ENCODE measurements around the gene C11orf97.

The C11orf97 gene

GRCh38 chr11:94539420-94539819, 27.2 kb downstream of the C11orf97 start:
- Histone ChIP-seq H3K27ac (ENCODE audit: insufficient read depth, low read length, poor library complexity, severe bottlenecking) (no peak overlapping the region), H3K4me1 (ENCODE audit: control insufficient read depth, insufficient read depth, low read length, poor library complexity, severe bottlenecking) (peaks cover 4% of the 10 kb centered on the region), H3K27me3 (replicated peaks; ENCODE audit: control insufficient read depth, insufficient read depth, low read length, poor library complexity, severe bottlenecking) (no peaks in the 10 kb centered on the region), H3K9me3 (ENCODE audit: control insufficient read depth, low read length) (no peaks in the 10 kb centered on the region), H3K36me3 (ENCODE audit: control insufficient read depth, insufficient read depth, low read length) (no peaks in the 10 kb centered on the region), H3K4me3 (ENCODE audit: insufficient read depth, low read depth, low read length, poor library complexity, severe bottlenecking) (no peak overlapping the region)
- DNase-seq: no peak

- Histone ChIP-seq H3K4me3 (ENCODE audit: insufficient read depth, low read depth, low read length, poor library complexity, severe bottlenecking) (peak within 1 kb of the TSS; percentile 87), H3K27ac (ENCODE audit: insufficient read depth, low read length, poor library complexity, severe bottlenecking) (peak within 1 kb of the TSS; percentile 83), H3K27me3 (replicated peaks; ENCODE audit: control insufficient read depth, insufficient read depth, low read length, poor library complexity, severe bottlenecking) (no peaks in the 10 kb centered on the region), H3K36me3 (ENCODE audit: control insufficient read depth, insufficient read depth, low read length) (no peaks in the 10 kb centered on the region), H3K4me1 (ENCODE audit: control insufficient read depth, insufficient read depth, low read length, poor library complexity, severe bottlenecking) (peaks cover 16% of the 10 kb centered on the region), H3K9me3 (ENCODE audit: control insufficient read depth, low read length) (no peaks in the 10 kb centered on the region)
- DNase-seq: peak; percentile 42 to 59 (median 54)
Observed at GRCh38 chr11:94543695-94544645, 31.7 kb downstream of the C11orf97 start, which contains the start of gene FUT4. Gene FUT4, plus strand, starts transcription at chr11:94543921. Its CDS starts 213 bp downstream, at chr11:94544134.

DNA sequence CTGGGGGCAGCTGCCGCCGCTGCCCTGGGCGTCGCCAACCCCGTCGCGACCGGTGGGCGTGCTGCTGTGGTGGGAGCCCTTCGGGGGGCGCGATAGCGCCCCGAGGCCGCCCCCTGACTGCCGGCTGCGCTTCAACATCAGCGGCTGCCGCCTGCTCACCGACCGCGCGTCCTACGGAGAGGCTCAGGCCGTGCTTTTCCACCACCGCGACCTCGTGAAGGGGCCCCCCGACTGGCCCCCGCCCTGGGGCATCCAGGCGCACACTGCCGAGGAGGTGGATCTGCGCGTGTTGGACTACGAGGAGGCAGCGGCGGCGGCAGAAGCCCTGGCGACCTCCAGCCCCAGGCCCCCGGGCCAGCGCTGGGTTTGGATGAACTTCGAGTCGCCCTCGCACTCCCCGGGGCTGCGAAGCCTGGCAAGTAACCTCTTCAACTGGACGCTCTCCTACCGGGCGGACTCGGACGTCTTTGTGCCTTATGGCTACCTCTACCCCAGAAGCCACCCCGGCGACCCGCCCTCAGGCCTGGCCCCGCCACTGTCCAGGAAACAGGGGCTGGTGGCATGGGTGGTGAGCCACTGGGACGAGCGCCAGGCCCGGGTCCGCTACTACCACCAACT, 32.5 kb downstream of the C11orf97 start:
- no peak for DNase-seq
- H3K4me1 ChIP-seq (ENCODE audit: control insufficient read depth, insufficient read depth, low read length, poor library complexity, severe bottlenecking): peaks cover 16% of the 10 kb centered on the region
- peak overlapping the region; percentile 87 for H3K4me3 ChIP-seq (ENCODE audit: insufficient read depth, low read depth, low read length, poor library complexity, severe bottlenecking)
- no peaks in the 10 kb centered on the region for H3K27me3 ChIP-seq (replicated peaks; ENCODE audit: control insufficient read depth, insufficient read depth, low read length, poor library complexity, severe bottlenecking)
- peak overlapping the region; percentile 83 for H3K27ac ChIP-seq (ENCODE audit: insufficient read depth, low read length, poor library complexity, severe bottlenecking)
- H3K9me3 ChIP-seq (ENCODE audit: control insufficient read depth, low read length): no peaks in the 10 kb centered on the region
- no peaks in the 10 kb centered on the region for H3K36me3 ChIP-seq (ENCODE audit: control insufficient read depth, insufficient read depth, low read length)

DNA sequence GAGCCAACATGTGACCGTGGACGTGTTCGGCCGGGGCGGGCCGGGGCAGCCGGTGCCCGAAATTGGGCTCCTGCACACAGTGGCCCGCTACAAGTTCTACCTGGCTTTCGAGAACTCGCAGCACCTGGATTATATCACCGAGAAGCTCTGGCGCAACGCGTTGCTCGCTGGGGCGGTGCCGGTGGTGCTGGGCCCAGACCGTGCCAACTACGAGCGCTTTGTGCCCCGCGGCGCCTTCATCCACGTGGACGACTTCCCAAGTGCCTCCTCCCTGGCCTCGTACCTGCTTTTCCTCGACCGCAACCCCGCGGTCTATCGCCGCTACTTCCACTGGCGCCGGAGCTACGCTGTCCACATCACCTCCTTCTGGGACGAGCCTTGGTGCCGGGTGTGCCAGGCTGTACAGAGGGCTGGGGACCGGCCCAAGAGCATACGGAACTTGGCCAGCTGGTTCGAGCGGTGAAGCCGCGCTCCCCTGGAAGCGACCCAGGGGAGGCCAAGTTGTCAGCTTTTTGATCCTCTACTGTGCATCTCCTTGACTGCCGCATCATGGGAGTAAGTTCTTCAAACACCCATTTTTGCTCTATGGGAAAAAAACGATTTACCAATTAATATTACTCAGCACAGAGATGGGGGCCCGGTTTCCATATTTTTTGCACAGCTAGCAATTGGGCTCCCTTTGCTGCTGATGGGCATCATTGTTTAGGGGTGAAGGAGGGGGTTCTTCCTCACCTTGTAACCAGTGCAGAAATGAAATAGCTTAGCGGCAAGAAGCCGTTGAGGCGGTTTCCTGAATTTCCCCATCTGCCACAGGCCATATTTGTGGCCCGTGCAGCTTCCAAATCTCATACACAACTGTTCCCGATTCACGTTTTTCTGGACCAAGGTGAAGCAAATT, 33.3 kb downstream of the C11orf97 start:
- no peaks in the 10 kb centered on the region for H3K36me3 ChIP-seq (ENCODE audit: control insufficient read depth, insufficient read depth, low read length)
- H3K27me3 ChIP-seq (replicated peaks; ENCODE audit: control insufficient read depth, insufficient read depth, low read length, poor library complexity, severe bottlenecking): no peaks in the 10 kb centered on the region
- H3K27ac ChIP-seq (ENCODE audit: insufficient read depth, low read length, poor library complexity, severe bottlenecking): no peak overlapping the region
- H3K4me3 ChIP-seq (ENCODE audit: insufficient read depth, low read depth, low read length, poor library complexity, severe bottlenecking): peak overlapping the region; percentile 87
- H3K4me1 ChIP-seq (ENCODE audit: control insufficient read depth, insufficient read depth, low read length, poor library complexity, severe bottlenecking): peaks cover 16% of the 10 kb centered on the region
- no peak for DNase-seq
- no peaks in the 10 kb centered on the region for H3K9me3 ChIP-seq (ENCODE audit: control insufficient read depth, low read length)

- Histone ChIP-seq H3K4me3 (ENCODE audit: insufficient read depth, low read depth, low read length, poor library complexity, severe bottlenecking) (no peak overlapping the region), H3K27me3 (replicated peaks; ENCODE audit: control insufficient read depth, insufficient read depth, low read length, poor library complexity, severe bottlenecking) (no peaks in the 10 kb centered on the region), H3K9me3 (ENCODE audit: control insufficient read depth, low read length) (no peaks in the 10 kb centered on the region), H3K36me3 (ENCODE audit: control insufficient read depth, insufficient read depth, low read length) (no peaks in the 10 kb centered on the region), H3K4me1 (ENCODE audit: control insufficient read depth, insufficient read depth, low read length, poor library complexity, severe bottlenecking) (peaks cover 16% of the 10 kb centered on the region), H3K27ac (ENCODE audit: insufficient read depth, low read length, poor library complexity, severe bottlenecking) (no peak overlapping the region)
- DNase-seq: no peak
Observed at GRCh38 chr11:94546162-94546470, 33.9 kb downstream of the C11orf97 start.

GRCh38 chr11:94546886-94547285, 34.6 kb downstream of the C11orf97 start:
- Histone ChIP-seq H3K4me1 (ENCODE audit: control insufficient read depth, insufficient read depth, low read length, poor library complexity, severe bottlenecking) (peaks cover 16% of the 10 kb centered on the region), H3K9me3 (ENCODE audit: control insufficient read depth, low read length) (no peaks in the 10 kb centered on the region), H3K27me3 (replicated peaks; ENCODE audit: control insufficient read depth, insufficient read depth, low read length, poor library complexity, severe bottlenecking) (no peaks in the 10 kb centered on the region), H3K4me3 (ENCODE audit: insufficient read depth, low read depth, low read length, poor library complexity, severe bottlenecking) (no peak overlapping the region), H3K36me3 (ENCODE audit: control insufficient read depth, insufficient read depth, low read length) (no peaks in the 10 kb centered on the region), H3K27ac (ENCODE audit: insufficient read depth, low read length, poor library complexity, severe bottlenecking) (no peak overlapping the region)
- no peak for DNase-seq

GRCh38 chr11:94549146-94549545, 36.9 kb downstream of the C11orf97 start:
- H3K27ac ChIP-seq (ENCODE audit: insufficient read depth, low read length, poor library complexity, severe bottlenecking): no peak overlapping the region
- DNase-seq: no peak
- peaks cover 13% of the 10 kb centered on the region for H3K4me1 ChIP-seq (ENCODE audit: control insufficient read depth, insufficient read depth, low read length, poor library complexity, severe bottlenecking)
- no peaks in the 10 kb centered on the region for H3K27me3 ChIP-seq (replicated peaks; ENCODE audit: control insufficient read depth, insufficient read depth, low read length, poor library complexity, severe bottlenecking)
- H3K4me3 ChIP-seq (ENCODE audit: insufficient read depth, low read depth, low read length, poor library complexity, severe bottlenecking): no peak overlapping the region
- H3K36me3 ChIP-seq (ENCODE audit: control insufficient read depth, insufficient read depth, low read length): no peaks in the 10 kb centered on the region
- H3K9me3 ChIP-seq (ENCODE audit: control insufficient read depth, low read length): no peaks in the 10 kb centered on the region

DNA sequence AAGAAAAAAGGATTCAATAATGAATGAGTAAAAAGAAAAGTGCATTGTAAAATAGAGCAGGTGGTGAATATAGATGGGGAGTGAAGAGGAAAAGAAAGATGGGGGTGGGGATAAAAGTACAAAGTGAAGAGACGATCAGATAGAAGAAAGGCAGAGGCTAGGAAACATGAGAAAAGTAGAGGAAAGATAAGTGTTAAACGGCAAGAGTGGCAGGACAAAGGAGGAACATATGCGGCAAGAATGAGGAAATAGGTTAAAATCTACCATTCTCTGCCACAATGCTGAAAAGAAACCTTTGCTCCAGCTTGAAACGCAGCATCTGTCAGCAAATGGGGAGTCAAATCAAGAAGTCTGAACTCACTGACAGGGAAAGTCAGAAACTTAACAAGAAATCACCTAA, 38.3 kb downstream of the C11orf97 start:
- H3K36me3 ChIP-seq (ENCODE audit: control insufficient read depth, insufficient read depth, low read length): no peaks in the 10 kb centered on the region
- no peaks in the 10 kb centered on the region for H3K27me3 ChIP-seq (replicated peaks; ENCODE audit: control insufficient read depth, insufficient read depth, low read length, poor library complexity, severe bottlenecking)
- H3K4me3 ChIP-seq (ENCODE audit: insufficient read depth, low read depth, low read length, poor library complexity, severe bottlenecking): no peak overlapping the region
- no peak for DNase-seq
- H3K27ac ChIP-seq (ENCODE audit: insufficient read depth, low read length, poor library complexity, severe bottlenecking): no peak overlapping the region
- H3K9me3 ChIP-seq (ENCODE audit: control insufficient read depth, low read length): no peaks in the 10 kb centered on the region
- H3K4me1 ChIP-seq (ENCODE audit: control insufficient read depth, insufficient read depth, low read length, poor library complexity, severe bottlenecking): peaks cover 5% of the 10 kb centered on the region

DNA sequence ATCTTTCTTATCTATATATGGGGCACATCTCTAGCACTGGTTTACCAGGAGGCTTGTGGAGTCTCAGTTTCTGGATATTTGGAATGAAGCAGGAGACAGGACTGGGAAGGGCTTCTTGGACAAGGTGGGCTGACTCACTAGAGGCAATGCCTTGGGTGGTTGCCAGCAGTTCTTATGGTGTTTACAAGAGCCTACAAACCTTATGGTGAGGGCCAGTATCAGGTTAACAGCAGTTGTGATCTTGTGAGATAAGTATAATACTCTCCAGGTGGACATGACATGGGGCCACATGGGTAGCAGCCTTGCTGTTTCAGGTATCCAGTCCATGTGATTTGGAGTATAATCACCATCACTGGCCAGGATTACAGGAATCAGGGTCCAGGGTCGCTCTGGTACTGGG, 41.7 kb downstream of the C11orf97 start:
- no peaks in the 10 kb centered on the region for H3K4me1 ChIP-seq (ENCODE audit: control insufficient read depth, insufficient read depth, low read length, poor library complexity, severe bottlenecking)
- no peaks in the 10 kb centered on the region for H3K27me3 ChIP-seq (replicated peaks; ENCODE audit: control insufficient read depth, insufficient read depth, low read length, poor library complexity, severe bottlenecking)
- DNase-seq: no peak
- no peak overlapping the region for H3K4me3 ChIP-seq (ENCODE audit: insufficient read depth, low read depth, low read length, poor library complexity, severe bottlenecking)
- H3K9me3 ChIP-seq (ENCODE audit: control insufficient read depth, low read length): no peaks in the 10 kb centered on the region
- H3K27ac ChIP-seq (ENCODE audit: insufficient read depth, low read length, poor library complexity, severe bottlenecking): no peak overlapping the region
- H3K36me3 ChIP-seq (ENCODE audit: control insufficient read depth, insufficient read depth, low read length): no peaks in the 10 kb centered on the region
